ENCODE data around the gene WBP1L.

The WBP1L gene

GRCh38 chr10:102761981-102762380 is 18.2 kb downstream of the WBP1L start:
- peak; percentile 67 for DNase-seq

GRCh38 chr10:102762401-102763015 is 18.8 kb downstream of the WBP1L start:
- DNase-seq: peak; percentile 67

GRCh38 chr10:102763037-102763607 is 19.4 kb downstream of the WBP1L start:
- peak; percentile 95 for DNase-seq

- DNase-seq: no peak
Observed at GRCh38 chr10:102764470-102765161, 20.9 kb downstream of the WBP1L start.

- no peak for DNase-seq
Observed at GRCh38 chr10:102765336-102765735, 21.6 kb downstream of the WBP1L start.

- DNase-seq: no peak
Observed at GRCh38 chr10:102767428-102768160, 23.8 kb downstream of the WBP1L start.

- peak; percentile 70 for DNase-seq
Observed at GRCh38 chr10:102769375-102770107, 25.8 kb downstream of the WBP1L start.

DNA sequence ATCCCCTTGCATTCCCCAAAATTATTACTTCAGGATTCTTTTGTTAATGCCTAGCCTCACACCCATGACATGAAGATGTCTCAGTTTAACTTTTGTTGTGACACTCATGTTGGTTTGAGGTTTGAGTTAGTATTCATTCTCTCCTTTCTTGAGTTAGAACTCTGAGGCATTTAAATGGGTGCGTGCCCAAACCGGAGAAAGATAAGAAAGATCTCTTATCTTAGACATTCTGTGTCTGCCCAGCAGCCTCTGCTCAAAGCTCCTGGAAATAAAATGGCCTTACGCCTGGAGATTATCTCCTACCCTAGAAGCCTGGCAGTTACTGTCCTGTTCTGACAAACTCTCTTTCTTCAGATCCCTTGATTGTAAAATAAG is 26.3 kb downstream of the WBP1L start:
- DNase-seq: peak; percentile 70

GRCh38 chr10:102770792-102771191 is 27.0 kb downstream of the WBP1L start:
- no peak for DNase-seq

DNA sequence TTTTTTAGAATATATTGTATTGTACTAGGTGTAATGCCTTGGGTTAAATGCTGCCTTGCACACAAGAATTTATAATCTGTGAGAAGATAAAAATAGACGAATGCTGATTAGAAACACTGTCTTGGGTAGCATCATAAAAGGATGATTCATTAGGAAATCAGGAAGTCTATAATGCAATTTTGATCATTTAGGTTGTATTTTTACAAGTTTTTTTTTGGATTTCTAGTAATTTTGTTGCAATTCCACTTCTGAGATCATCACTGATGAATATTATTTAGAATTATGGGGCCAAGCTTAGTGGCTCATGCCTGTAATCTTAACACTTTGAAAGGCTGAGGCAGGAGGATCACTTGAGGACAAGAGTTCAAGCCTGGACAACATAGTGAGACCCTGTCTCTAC is 29.6 kb downstream of the WBP1L start:
- no peak for DNase-seq

- DNase-seq: no peak
Observed at GRCh38 chr10:102773986-102774385, 30.2 kb downstream of the WBP1L start.

DNA sequence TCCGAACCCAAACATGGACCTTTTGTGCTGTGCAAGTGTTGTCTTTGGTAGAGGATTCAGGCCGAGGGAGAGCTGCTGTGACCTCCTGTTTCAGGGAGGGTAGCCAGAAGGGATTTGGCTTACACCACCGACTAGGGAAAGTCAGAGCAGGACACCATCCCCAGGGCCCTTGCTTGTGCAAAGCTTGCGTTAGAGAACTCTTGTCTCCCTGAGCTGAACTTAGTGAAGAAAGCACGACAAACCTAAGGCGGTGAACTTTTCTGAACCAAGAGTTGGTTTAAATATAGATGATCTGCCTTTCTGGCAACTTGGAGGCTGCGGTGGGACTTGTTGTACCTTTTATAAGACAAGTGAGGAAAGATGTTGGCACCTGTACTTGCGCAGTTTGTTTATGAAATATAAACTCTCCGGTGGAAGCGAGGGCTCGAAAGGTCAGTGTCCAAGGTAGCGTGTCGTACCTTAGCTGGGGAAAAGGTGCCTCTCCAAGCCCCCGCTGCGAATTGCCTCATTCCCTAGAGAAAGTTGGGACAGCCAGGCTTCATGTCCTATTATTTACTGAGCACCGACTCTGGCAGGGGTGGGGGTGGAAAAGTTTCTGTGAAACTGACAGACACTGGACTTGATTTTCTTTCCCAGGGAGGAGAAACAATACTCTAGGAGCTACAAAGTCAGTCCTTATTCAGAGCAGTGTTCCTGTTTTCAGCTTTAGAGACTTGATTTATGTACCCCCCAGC is 31.6 kb downstream of the WBP1L start:
- no peak for DNase-seq

DNA sequence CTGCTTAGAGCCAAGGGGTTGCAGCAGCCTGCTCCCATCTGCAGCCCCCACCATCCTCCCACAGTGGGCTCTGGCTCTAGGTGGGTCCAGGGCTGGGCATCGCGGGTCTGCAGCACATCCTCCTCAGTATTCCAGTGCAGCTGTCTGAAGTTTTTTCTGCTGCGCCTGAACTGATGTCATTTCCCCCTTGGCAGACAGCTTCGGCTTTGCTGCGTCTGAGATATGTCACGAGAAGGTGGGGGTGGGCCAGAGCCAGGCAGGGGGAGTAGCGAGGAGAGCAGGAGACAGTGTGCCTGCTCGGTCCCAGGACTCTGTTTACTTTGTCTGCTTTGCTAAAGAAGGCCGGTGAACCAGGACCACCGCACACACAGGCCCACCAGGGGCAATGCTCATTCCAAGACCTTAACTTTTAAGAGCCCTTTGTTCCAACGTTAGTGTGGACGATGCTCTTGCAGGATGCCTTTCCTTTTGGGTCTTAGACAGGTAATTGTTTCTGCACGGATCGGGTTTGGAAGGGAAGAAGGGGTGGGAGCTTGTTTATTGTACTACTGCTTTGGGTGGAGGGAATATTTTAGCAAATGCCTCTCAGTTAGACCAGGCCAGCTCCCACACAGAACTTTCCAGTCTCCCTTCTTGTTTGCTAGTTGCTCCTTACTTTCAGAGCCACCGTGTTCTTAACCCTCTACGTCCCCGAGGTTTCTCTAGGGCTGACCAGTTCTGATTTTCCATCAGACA is 32.4 kb downstream of the WBP1L start:
- DNase-seq: peak; percentile 83

DNA sequence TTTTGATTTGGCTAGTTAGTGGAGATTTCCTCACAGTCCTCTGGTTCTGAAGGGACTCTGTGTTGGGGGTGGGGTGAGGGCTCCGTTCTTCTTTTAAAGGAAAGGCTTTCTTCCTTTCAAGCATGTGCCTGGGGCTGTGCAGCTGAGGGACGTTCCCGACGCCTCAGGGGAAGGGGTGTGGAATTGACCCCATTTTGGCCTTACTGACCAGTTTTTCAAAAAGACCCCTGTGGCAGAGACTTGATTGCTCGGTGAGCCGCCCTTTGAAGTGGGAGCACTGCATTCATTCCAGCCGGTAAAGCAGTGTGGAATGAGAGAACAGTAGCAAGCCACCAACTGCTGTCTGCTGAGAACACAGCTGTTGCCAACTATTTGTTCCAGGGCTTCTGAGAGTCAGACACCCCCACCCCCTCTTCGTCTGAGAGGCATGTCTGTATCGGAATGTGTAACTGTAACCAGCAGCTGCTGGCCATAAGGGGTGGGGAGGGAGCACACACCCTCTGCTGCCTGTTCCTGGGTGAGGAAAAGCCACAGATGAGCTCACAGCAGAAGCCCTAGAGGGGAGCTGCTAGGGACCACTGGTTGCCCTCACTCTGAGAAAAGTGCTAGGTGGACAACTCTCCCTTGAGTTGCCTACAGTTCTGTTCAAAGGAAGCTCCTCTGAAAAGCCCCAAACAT is 33.2 kb downstream of the WBP1L start:
- DNase-seq: peak; percentile 75

DNA sequence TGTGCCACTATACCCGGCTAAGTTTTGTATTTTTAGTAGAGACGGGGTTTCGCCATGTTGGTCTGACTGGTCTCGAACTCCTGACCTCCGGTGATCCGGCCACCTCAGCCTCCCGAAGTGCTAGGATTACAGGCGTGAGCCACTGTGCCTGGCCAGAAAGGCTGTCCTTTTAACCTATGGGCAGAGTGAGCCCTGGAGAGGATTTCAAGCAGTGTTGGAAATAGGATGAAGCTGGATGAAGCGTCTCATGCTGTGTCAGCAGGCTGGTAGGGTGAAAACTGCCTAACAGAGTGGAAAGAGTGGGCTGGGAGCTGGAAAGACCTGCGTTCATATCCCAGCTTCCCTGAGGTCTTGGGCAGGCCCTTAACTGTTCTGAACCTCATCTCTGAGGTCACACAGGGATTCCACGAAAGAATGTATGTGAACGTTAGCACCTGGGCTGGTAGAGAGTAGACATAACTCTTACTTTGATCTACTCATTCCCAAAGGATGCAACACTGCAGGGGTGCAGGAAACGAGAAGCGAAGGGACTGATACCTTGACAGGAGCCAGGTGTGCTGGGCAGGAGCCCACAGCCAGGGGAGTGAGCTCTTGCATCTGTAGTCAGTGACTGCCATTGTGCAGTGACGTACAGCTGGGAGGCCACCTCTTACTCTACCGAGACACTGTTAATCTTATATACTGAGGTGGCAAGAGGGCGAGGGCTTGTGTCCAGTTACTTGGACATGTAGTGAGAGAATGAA is 34.1 kb downstream of the WBP1L start:
- DNase-seq: no peak

- DNase-seq: no peak
Observed at GRCh38 chr10:102778781-102779180, 35.0 kb downstream of the WBP1L start.

DNA sequence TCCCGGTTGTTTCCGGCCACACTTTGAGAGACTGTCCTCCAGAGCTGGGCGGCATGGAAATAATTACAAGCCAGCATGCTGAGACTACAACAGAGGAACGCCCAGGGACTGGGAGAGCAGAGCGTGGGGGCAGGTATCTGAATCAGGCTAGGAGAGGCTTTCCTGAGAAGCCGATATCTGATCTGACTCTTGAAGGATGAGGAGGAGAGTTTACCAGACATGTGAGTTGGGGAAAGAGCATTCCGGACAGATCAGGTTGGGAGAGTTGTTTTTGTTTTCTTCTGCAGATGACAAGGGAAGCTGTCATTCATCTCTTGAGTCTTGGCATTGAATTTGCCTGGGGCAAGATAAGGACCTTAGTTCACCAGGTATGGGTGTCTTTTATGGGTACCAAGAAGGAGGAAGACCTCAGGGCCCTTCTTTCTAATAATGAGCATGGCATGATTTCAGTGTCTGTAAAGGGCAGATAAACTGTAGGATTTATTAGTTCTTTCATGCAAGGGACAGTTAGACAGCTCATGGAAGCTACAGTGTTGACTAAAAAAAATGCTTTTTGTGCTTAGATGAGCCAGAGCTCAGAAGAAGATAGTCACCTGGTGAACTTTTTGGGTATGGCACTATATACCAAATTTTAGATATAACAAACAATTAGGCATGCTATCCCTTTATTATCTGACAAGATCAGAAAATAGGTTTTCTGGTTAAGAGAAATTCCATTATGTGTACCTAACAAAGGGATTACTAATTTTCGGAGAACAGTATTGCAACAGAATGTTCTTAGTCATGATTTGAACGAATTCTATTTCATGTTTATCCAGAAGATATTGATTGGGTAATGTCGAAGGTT is 36.2 kb downstream of the WBP1L start:
- DNase-seq: peak; percentile 34

DNA sequence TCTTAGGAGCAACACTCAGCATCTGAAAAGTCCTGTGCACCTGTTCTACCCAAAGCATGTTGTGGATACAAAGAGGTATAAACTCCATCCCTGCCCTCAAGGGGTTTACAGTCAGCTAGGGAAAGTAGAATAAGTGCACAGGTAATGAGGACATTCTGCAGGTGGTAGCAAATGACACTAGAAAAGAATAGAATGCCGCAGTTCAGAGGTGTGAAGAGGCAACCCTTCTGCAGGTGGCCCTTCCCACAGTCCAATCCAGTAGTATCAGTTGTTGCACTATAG is 36.7 kb downstream of the WBP1L start:
- no peak for DNase-seq

- DNase-seq: peak; percentile 95
Observed at GRCh38 chr10:102781090-102781920, 37.6 kb downstream of the WBP1L start.
